ENCODE measurements around the gene FKBP1A. TPM values are rescaled to one million over a fixed set of nuclear protein-coding genes. Genes with fewer than 3 reads are reported as not detected.

The FKBP1A gene
- total and polyA plus RNA-seq, 9 of the 15 experiments (the other 6 are each of a cell fraction or from before 2014, with no cell fraction given): 48.8 to 502 (median 89.6) TPM

GRCh38 chr20:1325173-1326030 lies 67.5 kb downstream of the FKBP1A start (continued):
- no peak for TF ChIP-seq MCM3 (IDR thresholded peaks at IDR 0.05)
- no peak for TF ChIP-seq MTF1 (CRISPR knock-in tag; IDR thresholded peaks at IDR 0.05; ENCODE audit: borderline replicate concordance)
- no peak for TF ChIP-seq ZBTB12 (CRISPR knock-in tag; IDR thresholded peaks at IDR 0.05)
- TF ChIP-seq ZNF668 (CRISPR knock-in tag; IDR thresholded peaks at IDR 0.05): no peak; the same call in 1 of the 2 replicates
- TF ChIP-seq ATF1 (CRISPR knock-in tag; IDR thresholded peaks at IDR 0.05): peak; percentile 60
- TF ChIP-seq ATF1 (tag; IDR thresholded peaks at IDR 0.05): peak; percentile 96
- no peak for TF ChIP-seq KDM2B (CRISPR knock-in tag; IDR thresholded peaks at IDR 0.05)
- TF ChIP-seq MNT (conservative IDR thresholded peaks at IDR 0.05): peak; percentile 67 to 73
- no peak for TF ChIP-seq ZNF696 (CRISPR knock-in tag; conservative IDR thresholded peaks at IDR 0.05)
- peak; percentile 89 for TF ChIP-seq MAX (CRISPR knock-in tag; IDR thresholded peaks at IDR 0.05)
- peak; percentile 60 for TF ChIP-seq ZBTB40 (IDR thresholded peaks at IDR 0.05)
- no peak for TF ChIP-seq ZBTB40 (CRISPR knock-in tag; IDR thresholded peaks at IDR 0.05)
- peak; percentile 98 for TF ChIP-seq ATF3 (IDR thresholded peaks at IDR 0.05)
- no peak for TF ChIP-seq ATF3 (CRISPR knock-in tag; conservative IDR thresholded peaks at IDR 0.05)
- peak; percentile 59; the same call in 1 of the 2 replicates for TF ChIP-seq ZNF76 (CRISPR knock-in tag; IDR thresholded peaks at IDR 0.05; ENCODE audit: borderline replicate concordance)

All from K562 (cell line).